HCT116 (cell line): ENCODE results near the gene ACYP2. TPM values are rescaled to one million over a fixed set of nuclear protein-coding genes. Genes with fewer than 3 reads are reported as not detected.

Experiments used
- ATAC-seq: fragments of 200-7000 bp; cut with Tn5 transposase; 2 replicates; pipeline ENCODE4 v1.9.1; 2020; ENCODE audit warnings: mild to moderate bottlenecking, moderate library complexity
- BruUV-seq: library from RNA; stranded (reverse); fragments of 400-500 nt; replicated peaks from 2 replicates; lab custom pipeline; 2021; lab: Mats Ljungman, UMichigan
- CTCF ChIA-PET: fragments of 300-600 bp; sonication (Branson Sonifier 250); formaldehyde crosslinking; loops from one replicate; lab custom pipeline; 2021; ENCODE audit warnings: antibody characterized with exemption; lab: Charles Lee
- POLR2A ChIA-PET: fragments of 300-600, 350-600 bp; sonication (Branson Sonifier 250); formaldehyde crosslinking; loops from one replicate; lab custom pipeline; 2021; ENCODE audit warnings: antibody characterized with exemption; lab: Charles Lee
- RAD21 ChIA-PET, 2 experiments: fragments of 300-600 bp; sonication (Branson Sonifier 250); formaldehyde crosslinking; loops; one replicate each; lab custom pipeline; 2023; ENCODE audit warnings: low total read pairs in 2 of 2; ENCODE audit not compliant: uncharacterized antibody in 2 of 2, unreplicated experiment in 2 of 2, low non-redundant PET in 1 of 2; lab: Charles Lee
- DNase-seq: peaks from one replicate; pipeline ENCODE4 v3.0.0-alpha.2; 2010; ENCODE audit warnings: low read depth, low spot score
- H2AFZ ChIP-seq: fragments of 200-600 bp; shearing (Covaris generic), sonication (generic); 2 replicates; pipeline ENCODE4 v1.6.1; 2017; ENCODE audit warnings: low read depth, mixed run types, mixed read lengths, antibody characterized with exemption, low read length; ENCODE audit not compliant: poor library complexity, severe bottlenecking
- H3K27ac ChIP-seq: 2 replicates; pipeline ENCODE4 v1.5.1; 2012; ENCODE audit warnings: low read depth, low read length
- H3K27me3 ChIP-seq: fragments of 200-600 bp; sonication (generic); 2 replicates; pipeline ENCODE4 v1.6.1; 2016; ENCODE audit warnings: mixed run types, low read length, mixed read lengths; ENCODE audit not compliant: insufficient read depth
- H3K36me3 ChIP-seq, 2 experiments: fragments of 200-500 bp in 1 of 2; fragments of 200-600 bp in 1 of 2; sonication (Bioruptor generic) in 1 of 2; sonication (generic) in 1 of 2; 2 replicates each; pipeline versions ENCODE4 v1.5.1 to v1.6.1; 2014 to 2016; ENCODE audit warnings: low read length in 2 of 2, inconsistent platforms in 1 of 2, mixed read lengths in 1 of 2, mixed run types in 1 of 2; ENCODE audit not compliant: insufficient read depth in 2 of 2, control insufficient read depth in 1 of 2
- H3K4me1 ChIP-seq, 2 experiments: fragments of 200-600 bp in 1 of 2; sonication (generic) in 1 of 2; 2 replicates each; pipeline versions ENCODE4 v1.5.1 to v1.6.1; 2012 to 2017; ENCODE audit warnings: low read length in 2 of 2, inconsistent platforms in 1 of 2, mild to moderate bottlenecking in 1 of 2, mixed read lengths in 1 of 2, mixed run types in 1 of 2, moderate library complexity in 1 of 2; ENCODE audit not compliant: insufficient read depth in 2 of 2, control insufficient read depth in 1 of 2
- H3K4me2 ChIP-seq: fragments of 200-600 bp; sonication (generic); 2 replicates; pipeline ENCODE4 v1.6.1; 2017; ENCODE audit warnings: mixed run types, low read length, mixed read lengths
- H3K4me3 ChIP-seq, 2 experiments: fragments of 200-600 bp in 1 of 2; sonication (generic) in 1 of 2; replicated peaks in 1 of 2; 2 replicates each; pipeline ENCODE4 v1.5.1; 2011 to 2016; ENCODE audit warnings: low read length in 2 of 2, control low read depth in 1 of 2, low read depth in 1 of 2, mild to moderate bottlenecking in 1 of 2, mixed read lengths in 1 of 2, mixed run types in 1 of 2
- H3K79me2 ChIP-seq: fragments of 200-600 bp; sonication (generic); 2 replicates; pipeline ENCODE4 v1.6.1; 2017; ENCODE audit warnings: mild to moderate bottlenecking, mixed run types, low read length, moderate library complexity, mixed read lengths; ENCODE audit not compliant: insufficient read depth
- H3K9ac ChIP-seq: fragments of 200-600 bp; sonication (generic); 2 replicates; pipeline ENCODE4 v1.6.1; 2016; ENCODE audit warnings: low read length, mixed read lengths
- H3K9me2 ChIP-seq: fragments of 200-600 bp; sonication (generic), shearing (Covaris generic); 2 replicates; pipeline ENCODE4 v1.6.1; 2017; ENCODE audit warnings: mixed run types, mild to moderate bottlenecking, moderate library complexity; ENCODE audit not compliant: insufficient read depth
- H3K9me3 ChIP-seq, 2 experiments: fragments of 200-500 bp in 1 of 2; fragments of 200-600 bp in 1 of 2; sonication (Bioruptor generic) in 1 of 2; sonication (generic) in 1 of 2; 2 replicates each; pipeline ENCODE4 v1.6.1; 2014 to 2017; ENCODE audit warnings: low read length in 2 of 2, mixed read lengths in 2 of 2, inconsistent platforms in 1 of 2, low read depth in 1 of 2, mild to moderate bottlenecking in 1 of 2, mixed run types in 1 of 2, moderate library complexity in 1 of 2; ENCODE audit not compliant: control insufficient read depth in 1 of 2, insufficient read depth in 1 of 2
- H4K20me1 ChIP-seq: fragments of 200-600 bp; sonication (generic), shearing (Covaris generic); 2 replicates; pipeline ENCODE4 v1.6.1; 2017; ENCODE audit warnings: mixed run types, mild to moderate bottlenecking, moderate library complexity; ENCODE audit not compliant: insufficient read depth
- CEBPB ChIP-seq: IDR thresholded peaks from 2 replicates; pipeline ENCODE4 v1.6.1; 2012; ENCODE audit warnings: low read depth
- EGR1 ChIP-seq: IDR thresholded peaks from 2 replicates; pipeline ENCODE4 v1.6.1; 2012; ENCODE audit warnings: low read depth
- EZH2 ChIP-seq: fragments of 200-600 bp; sonication (generic); IDR thresholded peaks from 2 replicates; pipeline ENCODE4 v1.6.1; 2017; ENCODE audit warnings: antibody characterized with exemption, mixed run types
- FOSL1 ChIP-seq: IDR thresholded peaks from 2 replicates; pipeline ENCODE4 v1.6.1; 2012; ENCODE audit warnings: low read depth
- JUND ChIP-seq: IDR thresholded peaks from 2 replicates; pipeline ENCODE4 v1.6.1; 2012
- POLR2A ChIP-seq: IDR thresholded peaks from 2 replicates; pipeline ENCODE4 v1.7.0; 2011; ENCODE audit warnings: borderline replicate concordance; ENCODE audit not compliant: insufficient read depth, insufficient read length; ENCODE audit errors: extremely low read depth
- POLR2AphosphoS5 ChIP-seq: IDR thresholded peaks from 2 replicates; pipeline ENCODE4 v1.6.1; 2011; ENCODE audit warnings: mild to moderate bottlenecking, low read depth, low read length, moderate library complexity
- SRF ChIP-seq: IDR thresholded peaks from 2 replicates; pipeline ENCODE4 v1.6.1; 2012; ENCODE audit warnings: low read depth
- ZNF274 ChIP-seq: fragments of 200-500 bp; sonication (Bioruptor generic); IDR thresholded peaks from 2 replicates; pipeline ENCODE4 v1.6.1; 2014; ENCODE audit warnings: mild to moderate bottlenecking, low read depth, low read length, inconsistent platforms
- intact Hi-C: fragments of 100-400 bp; cut with micrococcal nuclease; formaldehyde crosslinking; loops from 2 replicates; pipeline ENCODE4 v1.10.0; 2022
- total RNA-seq: library from RNA; stranded (reverse); gene quantifications from one replicate; pipeline ENCODE4 v1.2.1, GENCODE V29; 2021; ENCODE audit not compliant: unreplicated experiment
- TF ChIP-seq, protein P1 (sequence below): IDR thresholded peaks from 2 replicates; pipeline ENCODE4 v1.6.1; 2012
- TF ChIP-seq, protein P2 (sequence below): IDR thresholded peaks from 2 replicates; pipeline ENCODE4 v1.6.1; 2012; ENCODE audit warnings: low read depth

The ACYP2 gene
- total RNA-seq, 1 experiment from 2014 or later, result 9.4 TPM

GRCh38 chr2:54107455-54107764 is 8.0 kb upstream of the ACYP2 start:
- no peaks in the 10 kb centered on the region for H3K9me3 ChIP-seq
- H3K27me3 ChIP-seq, result no peaks in the 10 kb centered on the region
- ATAC-seq (no peak), DNase-seq (no peak)
- no peak overlapping the region for H3K9ac ChIP-seq
- ChIA-PET RAD21 (interaction anchor here (0.9 to 1.5 kb wide), 4 partner anchors 415 to 731 kb away, joined by 4 to 9 read pairs (median 6); no protein-coding TSS in a partner anchor), CTCF (interaction anchor here (0.8 to 2.8 kb wide), 27 partner anchors 8 to 732 kb away, joined by 3 to 58 read pairs (median 5); partner anchors contain the start of gene ACYP2), POLR2A (no interaction called here)
- no peak overlapping the region for H3K4me3 ChIP-seq
- no TSS peak for BruUV-seq
- H3K27ac ChIP-seq, result no peak overlapping the region
- intact Hi-C loops, result loop anchor here (1.0 to 10.0 kb wide), 5 partner anchors 396 to 1067 kb away; no protein-coding TSS in a partner anchor
- no peak overlapping the region for H2AFZ ChIP-seq
- H3K4me1 ChIP-seq, result peaks cover 12 to 18% of the 10 kb centered on the region in 2 experiments
- TF ChIP-seq ZNF274 (no peak), SRF (no peak), JUND (no peak), FOSL1 (no peak), EZH2 (no peak), CEBPB (no peak), EGR1 (no peak), POLR2A (no peak), POLR2AphosphoS5 (no peak)
- TF ChIP-seq, protein P1, sequence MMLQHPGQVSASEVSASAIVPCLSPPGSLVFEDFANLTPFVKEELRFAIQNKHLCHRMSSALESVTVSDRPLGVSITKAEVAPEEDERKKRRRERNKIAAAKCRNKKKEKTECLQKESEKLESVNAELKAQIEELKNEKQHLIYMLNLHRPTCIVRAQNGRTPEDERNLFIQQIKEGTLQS, result no peak
- TF ChIP-seq, protein P2, sequence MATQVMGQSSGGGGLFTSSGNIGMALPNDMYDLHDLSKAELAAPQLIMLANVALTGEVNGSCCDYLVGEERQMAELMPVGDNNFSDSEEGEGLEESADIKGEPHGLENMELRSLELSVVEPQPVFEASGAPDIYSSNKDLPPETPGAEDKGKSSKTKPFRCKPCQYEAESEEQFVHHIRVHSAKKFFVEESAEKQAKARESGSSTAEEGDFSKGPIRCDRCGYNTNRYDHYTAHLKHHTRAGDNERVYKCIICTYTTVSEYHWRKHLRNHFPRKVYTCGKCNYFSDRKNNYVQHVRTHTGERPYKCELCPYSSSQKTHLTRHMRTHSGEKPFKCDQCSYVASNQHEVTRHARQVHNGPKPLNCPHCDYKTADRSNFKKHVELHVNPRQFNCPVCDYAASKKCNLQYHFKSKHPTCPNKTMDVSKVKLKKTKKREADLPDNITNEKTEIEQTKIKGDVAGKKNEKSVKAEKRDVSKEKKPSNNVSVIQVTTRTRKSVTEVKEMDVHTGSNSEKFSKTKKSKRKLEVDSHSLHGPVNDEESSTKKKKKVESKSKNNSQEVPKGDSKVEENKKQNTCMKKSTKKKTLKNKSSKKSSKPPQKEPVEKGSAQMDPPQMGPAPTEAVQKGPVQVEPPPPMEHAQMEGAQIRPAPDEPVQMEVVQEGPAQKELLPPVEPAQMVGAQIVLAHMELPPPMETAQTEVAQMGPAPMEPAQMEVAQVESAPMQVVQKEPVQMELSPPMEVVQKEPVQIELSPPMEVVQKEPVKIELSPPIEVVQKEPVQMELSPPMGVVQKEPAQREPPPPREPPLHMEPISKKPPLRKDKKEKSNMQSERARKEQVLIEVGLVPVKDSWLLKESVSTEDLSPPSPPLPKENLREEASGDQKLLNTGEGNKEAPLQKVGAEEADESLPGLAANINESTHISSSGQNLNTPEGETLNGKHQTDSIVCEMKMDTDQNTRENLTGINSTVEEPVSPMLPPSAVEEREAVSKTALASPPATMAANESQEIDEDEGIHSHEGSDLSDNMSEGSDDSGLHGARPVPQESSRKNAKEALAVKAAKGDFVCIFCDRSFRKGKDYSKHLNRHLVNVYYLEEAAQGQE, result no peak
- no peak overlapping the region for H3K4me2 ChIP-seq
- no peaks in the 10 kb centered on the region for H4K20me1 ChIP-seq
- no peaks in the 10 kb centered on the region for H3K36me3 ChIP-seq
- no peaks in the 10 kb centered on the region for H3K79me2 ChIP-seq
- no peaks in the 10 kb centered on the region for H3K9me2 ChIP-seq
